ENCODE results near the gene MYLK4. TPM values are rescaled to one million over a fixed set of nuclear protein-coding genes. Genes with fewer than 3 reads are reported as not detected.

The MYLK4 gene
- total and polyA plus RNA-seq, 4 donors: 0.07 to 0.65 (median 0.39) TPM

DNA sequence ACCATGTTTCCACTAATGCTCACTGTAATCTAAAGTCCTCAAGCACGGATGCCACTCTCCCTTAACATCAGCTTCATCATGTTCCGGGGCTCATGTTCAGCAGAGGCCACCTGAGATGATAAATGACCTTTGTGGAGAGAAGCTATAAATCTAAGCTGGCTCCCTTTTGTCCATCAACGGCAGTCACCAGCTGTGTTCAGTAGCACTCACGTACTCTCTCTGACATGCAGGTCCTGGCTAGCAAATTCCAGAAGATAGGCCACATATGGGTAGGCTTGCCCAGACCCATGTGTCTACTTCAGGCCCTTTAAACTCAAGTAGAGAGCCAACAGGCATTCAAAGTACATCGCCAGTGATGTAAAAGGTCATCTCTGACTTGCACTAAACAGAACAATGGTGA, 38.6 kb downstream of the MYLK4 start (continued):
- TF ChIP-seq, protein P1, sequence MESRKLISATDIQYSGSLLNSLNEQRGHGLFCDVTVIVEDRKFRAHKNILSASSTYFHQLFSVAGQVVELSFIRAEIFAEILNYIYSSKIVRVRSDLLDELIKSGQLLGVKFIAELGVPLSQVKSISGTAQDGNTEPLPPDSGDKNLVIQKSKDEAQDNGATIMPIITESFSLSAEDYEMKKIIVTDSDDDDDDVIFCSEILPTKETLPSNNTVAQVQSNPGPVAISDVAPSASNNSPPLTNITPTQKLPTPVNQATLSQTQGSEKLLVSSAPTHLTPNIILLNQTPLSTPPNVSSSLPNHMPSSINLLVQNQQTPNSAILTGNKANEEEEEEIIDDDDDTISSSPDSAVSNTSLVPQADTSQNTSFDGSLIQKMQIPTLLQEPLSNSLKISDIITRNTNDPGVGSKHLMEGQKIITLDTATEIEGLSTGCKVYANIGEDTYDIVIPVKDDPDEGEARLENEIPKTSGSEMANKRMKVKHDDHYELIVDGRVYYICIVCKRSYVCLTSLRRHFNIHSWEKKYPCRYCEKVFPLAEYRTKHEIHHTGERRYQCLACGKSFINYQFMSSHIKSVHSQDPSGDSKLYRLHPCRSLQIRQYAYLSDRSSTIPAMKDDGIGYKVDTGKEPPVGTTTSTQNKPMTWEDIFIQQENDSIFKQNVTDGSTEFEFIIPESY (IDR thresholded peaks at IDR 0.05): no peak
- TF ChIP-seq TAF1 (conservative IDR thresholded peaks at IDR 0.05): no peak

- no peak for TF ChIP-seq HNF4G (IDR thresholded peaks at IDR 0.05)
- TF ChIP-seq, protein P2, sequence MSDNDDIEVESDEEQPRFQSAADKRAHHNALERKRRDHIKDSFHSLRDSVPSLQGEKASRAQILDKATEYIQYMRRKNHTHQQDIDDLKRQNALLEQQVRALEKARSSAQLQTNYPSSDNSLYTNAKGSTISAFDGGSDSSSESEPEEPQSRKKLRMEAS (IDR thresholded peaks at IDR 0.05): no peak
- Histone ChIP-seq H3K27me3 (ENCODE audit: control insufficient read depth in 4 of 4, insufficient read depth in 4 of 4, low read length in 3 of 4) (no peaks in the 10 kb centered on the region), H3K36me3 (ENCODE audit: control insufficient read depth in 4 of 4, insufficient read depth in 3 of 4, low read depth in 1 of 4, low read length in 3 of 4) (peaks cover 0 to 3% (median 0%) of the 10 kb centered on the region in 4 donors), H3K9me3 (ENCODE audit: control insufficient read depth in 4 of 4, low read length in 3 of 4) (peaks cover 0 to 6% (median 1%) of the 10 kb centered on the region in 4 donors), H3K27ac (ENCODE audit: low read depth in 1 of 2, low read length in 2 of 2) (no peak overlapping the region), H3K9ac (ENCODE audit: low read depth in 1 of 2, low read length in 2 of 2) (no peak overlapping the region), H3K4me3 (ENCODE audit: low read depth in 1 of 3, low read length in 3 of 3) (no peak overlapping the region), H3K4me1 (ENCODE audit: control insufficient read depth in 4 of 4, insufficient read depth in 4 of 4, low read length in 3 of 4) (peaks cover 0 to under 1% (median 0%) of the 10 kb centered on the region in 4 donors)
- no peak for DNase-seq (ENCODE audit: low spot score)
These were observed 40.3 kb downstream of the MYLK4 start for GRCh38 chr6:2710412-2710811.

DNA sequence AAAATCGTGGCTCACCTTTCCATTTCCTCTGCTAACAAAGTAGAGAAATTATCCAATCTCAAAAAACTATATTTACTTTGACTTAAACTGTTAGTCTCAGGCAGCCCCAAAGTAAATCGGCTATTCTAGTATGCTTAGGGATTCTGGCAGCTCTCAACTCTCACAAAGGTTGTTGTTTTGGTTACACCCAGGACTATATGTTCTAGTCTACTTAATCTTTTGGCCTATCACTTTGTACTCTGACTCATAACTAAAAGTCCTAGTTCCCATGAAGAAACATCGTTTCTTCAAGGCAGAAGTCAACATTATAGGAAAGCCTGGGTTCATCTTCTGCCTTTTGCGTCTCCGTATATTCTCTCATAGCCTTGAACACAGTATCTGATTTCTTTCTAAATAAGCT, 42.3 kb downstream of the MYLK4 start:
- H3K9me3 ChIP-seq (ENCODE audit: control insufficient read depth in 4 of 4, low read length in 3 of 4): peaks cover 0 to 6% (median 1%) of the 10 kb centered on the region in 4 donors
- no peak overlapping the region for H3K9ac ChIP-seq (ENCODE audit: low read depth in 1 of 2, low read length in 2 of 2)
- 88% methylated on average over 5 of the region's 5 CpGs for WGBS
- no peak overlapping the region for H3K27ac ChIP-seq (ENCODE audit: low read depth in 1 of 2, low read length in 2 of 2)
- no peaks in the 10 kb centered on the region for H3K27me3 ChIP-seq (ENCODE audit: control insufficient read depth in 4 of 4, insufficient read depth in 4 of 4, low read length in 3 of 4)
- no peak for TF ChIP-seq YY1 (IDR thresholded peaks at IDR 0.05)
- TF ChIP-seq EGR1 (IDR thresholded peaks at IDR 0.05; ENCODE audit: low read depth in 2 of 2): no peak
- TF ChIP-seq HNF4G (IDR thresholded peaks at IDR 0.05): no peak
- TF ChIP-seq HNF4A (conservative IDR thresholded peaks at IDR 0.05): no peak
- TF ChIP-seq, protein P2 (IDR thresholded peaks at IDR 0.05): no peak
- no peak for TF ChIP-seq REST (IDR thresholded peaks at IDR 0.05)
- no peak for TF ChIP-seq FOXA1 (IDR thresholded peaks at IDR 0.05)
- TF ChIP-seq JUND (IDR thresholded peaks at IDR 0.05): no peak
- TF ChIP-seq TAF1 (conservative IDR thresholded peaks at IDR 0.05): no peak
- TF ChIP-seq GABPA (IDR thresholded peaks at IDR 0.05 in 1 of 2, conservative IDR thresholded peaks at IDR 0.05 in 1 of 2): no peak
- TF ChIP-seq, protein P1 (IDR thresholded peaks at IDR 0.05): no peak
- no peak for TF ChIP-seq RAD21 (IDR thresholded peaks at IDR 0.05)
- TF ChIP-seq SP1 (IDR thresholded peaks at IDR 0.05): no peak
- no peak for TF ChIP-seq FOXA2 (IDR thresholded peaks at IDR 0.05)
- no peak for TF ChIP-seq CTCF (IDR thresholded peaks at IDR 0.05; ENCODE audit: low read depth, low read length, missing input control)
- no peak for TF ChIP-seq RXRA (IDR thresholded peaks at IDR 0.05)
- TF ChIP-seq, protein P3, sequence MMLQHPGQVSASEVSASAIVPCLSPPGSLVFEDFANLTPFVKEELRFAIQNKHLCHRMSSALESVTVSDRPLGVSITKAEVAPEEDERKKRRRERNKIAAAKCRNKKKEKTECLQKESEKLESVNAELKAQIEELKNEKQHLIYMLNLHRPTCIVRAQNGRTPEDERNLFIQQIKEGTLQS (IDR thresholded peaks at IDR 0.05): no peak
- TF ChIP-seq NR2F2 (IDR thresholded peaks at IDR 0.05): no peak
- H3K36me3 ChIP-seq (ENCODE audit: control insufficient read depth in 4 of 4, insufficient read depth in 3 of 4, low read depth in 1 of 4, low read length in 3 of 4): peaks cover 0 to 3% (median 0%) of the 10 kb centered on the region in 4 donors
- no peak overlapping the region for H3K4me3 ChIP-seq (ENCODE audit: low read depth in 1 of 3, low read length in 3 of 3)
- DNase-seq (ENCODE audit: low spot score): no peak
- no peaks in the 10 kb centered on the region for H3K4me1 ChIP-seq (ENCODE audit: control insufficient read depth in 4 of 4, insufficient read depth in 4 of 4, low read length in 3 of 4)
